AG09309 (cell line): ENCODE results near the gene LRRC15.

ENCODE experiments used
- DNase-seq: peaks from one replicate; pipeline ENCODE4 v3.0.0-alpha.2; 2010; ENCODE audit warnings: low read depth
- H3K4me3 ChIP-seq: 2 replicates; pipeline ENCODE4 v1.5.1; 2011; ENCODE audit warnings: mild to moderate bottlenecking, low read depth, low read length, moderate library complexity; ENCODE audit not compliant: control insufficient read depth
- CTCF ChIP-seq: IDR thresholded peaks from 2 replicates; pipeline ENCODE4 v1.5.1; 2011; ENCODE audit warnings: mild to moderate bottlenecking, low read depth, low read length, inconsistent platforms; ENCODE audit not compliant: insufficient read depth, control insufficient read depth; ENCODE audit errors: missing control alignments

LRRC15 gene

GRCh38 chr3:194382892-194383223 is 13.3 kb upstream of the LRRC15 start:
- TF ChIP-seq CTCF = no peak
- H3K4me3 ChIP-seq = no peak overlapping the region
- no peak for DNase-seq

GRCh38 chr3:194382196-194382891 is 12.8 kb upstream of the LRRC15 start:
- TF ChIP-seq CTCF = no peak
- DNase-seq = no peak
- no peak overlapping the region for H3K4me3 ChIP-seq

GRCh38 chr3:194381460-194381875 is 11.9 kb upstream of the LRRC15 start:
- DNase-seq = no peak
- peak overlapping the region; percentile 22 for H3K4me3 ChIP-seq

GRCh38 chr3:194380326-194380725 is 10.8 kb upstream of the LRRC15 start:
- DNase-seq = no peak
- no peak for TF ChIP-seq CTCF
- H3K4me3 ChIP-seq = no peak overlapping the region

More at GRCh38 chr3:194381460-194381875, 11.9 kb upstream of the LRRC15 start:
- TF ChIP-seq CTCF = no peak

GRCh38 chr3:194379651-194380050 is 10.1 kb upstream of the LRRC15 start:
- no peak for DNase-seq
- H3K4me3 ChIP-seq = no peak overlapping the region
- TF ChIP-seq CTCF = no peak

GRCh38 chr3:194379231-194379630 is 9.7 kb upstream of the LRRC15 start:
- H3K4me3 ChIP-seq = no peak overlapping the region
- no peak for DNase-seq
- TF ChIP-seq CTCF = no peak
